HepG2 (cell line): ENCODE results near the gene EIF2AK2.

Source experiments
- ELF1 ChIP-seq: sonication (generic); formaldehyde crosslinking; IDR thresholded peaks from 2 replicates; pipeline ENCODE4 v1.4.0; 2020; ENCODE audit warnings: missing genetic modification reagents
- NCOA2 ChIP-seq: sonication (generic); formaldehyde crosslinking; IDR thresholded peaks from 2 replicates; pipeline ENCODE4 v1.8.0; 2022; ENCODE audit warnings: inconsistent platforms
- POLR2A ChIP-seq, 2 experiments: IDR thresholded peaks; 2 replicates each; pipeline ENCODE4 v1.6.1; 2011; ENCODE audit warnings: low read depth in 2 of 2, low read length in 2 of 2, mild to moderate bottlenecking in 1 of 2, moderate library complexity in 1 of 2; ENCODE audit not compliant: insufficient read depth in 1 of 2
- SP5 ChIP-seq: IDR thresholded peaks from 2 replicates; pipeline ENCODE4 v1.6.1; 2016; ENCODE audit warnings: low read depth, borderline replicate concordance
- TBP ChIP-seq: sonication (generic); formaldehyde crosslinking; IDR thresholded peaks from 2 replicates; pipeline ENCODE4 v1.5.0; 2020; ENCODE audit warnings: missing genetic modification reagents
- ZKSCAN5 ChIP-seq: sonication (generic); formaldehyde crosslinking; IDR thresholded peaks from 2 replicates; pipeline ENCODE4 v1.5.1; 2020; ENCODE audit warnings: mild to moderate bottlenecking, missing genetic modification reagents
- ZNF501 ChIP-seq: sonication (generic); formaldehyde crosslinking; IDR thresholded peaks from 2 replicates; pipeline ENCODE4 v1.5.1; 2020; ENCODE audit warnings: mild to moderate bottlenecking, moderate library complexity, missing genetic modification reagents
- ZNF577 ChIP-seq: sonication (generic); formaldehyde crosslinking; IDR thresholded peaks from 2 replicates; pipeline ENCODE4 v1.4.0; 2020; ENCODE audit warnings: mild to moderate bottlenecking, low read depth, missing genetic modification reagents, borderline replicate concordance
- TF ChIP-seq, protein P1 (sequence below), 2 experiments: IDR thresholded peaks; 2 replicates each; pipeline ENCODE4 v1.6.1; 2011 to 2012; ENCODE audit warnings: low read length in 2 of 2, borderline replicate concordance in 1 of 2, low read depth in 1 of 2, mild to moderate bottlenecking in 1 of 2, moderate library complexity in 1 of 2
- TF ChIP-seq, protein P2 (sequence below): IDR thresholded peaks from 2 replicates; pipeline ENCODE4 v1.6.1; 2016; ENCODE audit warnings: missing compliant biosample characterization, missing genetic modification reagents, borderline replicate concordance
- TF ChIP-seq, protein P3 (sequence below): sonication (generic); formaldehyde crosslinking; IDR thresholded peaks from 2 replicates; pipeline ENCODE4 v1.8.0; 2022; ENCODE audit warnings: missing genetic modification reagents, mild to moderate bottlenecking, inconsistent platforms, borderline replicate concordance

DNA sequence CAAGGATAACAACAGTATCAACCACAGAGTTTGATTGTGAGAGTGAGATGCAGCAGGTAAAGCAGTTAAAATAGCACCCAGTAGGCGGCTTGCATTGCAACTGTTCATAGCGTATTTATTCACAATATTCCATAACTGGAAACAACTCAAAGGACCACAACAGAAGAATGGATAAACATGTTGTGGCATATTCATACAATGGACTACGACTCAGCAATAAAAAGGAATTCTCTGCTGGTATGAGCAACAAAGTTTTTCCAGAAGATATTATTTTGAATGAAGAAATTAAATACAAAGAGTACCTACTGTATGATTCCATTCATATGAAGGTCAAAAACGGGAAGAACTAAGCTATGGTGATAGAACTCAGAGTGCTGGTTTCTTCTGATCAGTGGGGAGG, 47.3 kb downstream of the EIF2AK2 start:
- no peak for TF ChIP-seq NCOA2 (CRISPR knock-in tag)
- no peak for TF ChIP-seq SP5 (CRISPR knock-in tag)
- TF ChIP-seq, protein P1, sequence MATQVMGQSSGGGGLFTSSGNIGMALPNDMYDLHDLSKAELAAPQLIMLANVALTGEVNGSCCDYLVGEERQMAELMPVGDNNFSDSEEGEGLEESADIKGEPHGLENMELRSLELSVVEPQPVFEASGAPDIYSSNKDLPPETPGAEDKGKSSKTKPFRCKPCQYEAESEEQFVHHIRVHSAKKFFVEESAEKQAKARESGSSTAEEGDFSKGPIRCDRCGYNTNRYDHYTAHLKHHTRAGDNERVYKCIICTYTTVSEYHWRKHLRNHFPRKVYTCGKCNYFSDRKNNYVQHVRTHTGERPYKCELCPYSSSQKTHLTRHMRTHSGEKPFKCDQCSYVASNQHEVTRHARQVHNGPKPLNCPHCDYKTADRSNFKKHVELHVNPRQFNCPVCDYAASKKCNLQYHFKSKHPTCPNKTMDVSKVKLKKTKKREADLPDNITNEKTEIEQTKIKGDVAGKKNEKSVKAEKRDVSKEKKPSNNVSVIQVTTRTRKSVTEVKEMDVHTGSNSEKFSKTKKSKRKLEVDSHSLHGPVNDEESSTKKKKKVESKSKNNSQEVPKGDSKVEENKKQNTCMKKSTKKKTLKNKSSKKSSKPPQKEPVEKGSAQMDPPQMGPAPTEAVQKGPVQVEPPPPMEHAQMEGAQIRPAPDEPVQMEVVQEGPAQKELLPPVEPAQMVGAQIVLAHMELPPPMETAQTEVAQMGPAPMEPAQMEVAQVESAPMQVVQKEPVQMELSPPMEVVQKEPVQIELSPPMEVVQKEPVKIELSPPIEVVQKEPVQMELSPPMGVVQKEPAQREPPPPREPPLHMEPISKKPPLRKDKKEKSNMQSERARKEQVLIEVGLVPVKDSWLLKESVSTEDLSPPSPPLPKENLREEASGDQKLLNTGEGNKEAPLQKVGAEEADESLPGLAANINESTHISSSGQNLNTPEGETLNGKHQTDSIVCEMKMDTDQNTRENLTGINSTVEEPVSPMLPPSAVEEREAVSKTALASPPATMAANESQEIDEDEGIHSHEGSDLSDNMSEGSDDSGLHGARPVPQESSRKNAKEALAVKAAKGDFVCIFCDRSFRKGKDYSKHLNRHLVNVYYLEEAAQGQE (IDR thresholded peaks at IDR 0.05; ENCODE audit: borderline replicate concordance in 1 of 2, low read depth in 1 of 2, low read length in 2 of 2), result no peak
- TF ChIP-seq ZKSCAN5 (CRISPR knock-in tag), result no peak
- TF ChIP-seq, protein P2, sequence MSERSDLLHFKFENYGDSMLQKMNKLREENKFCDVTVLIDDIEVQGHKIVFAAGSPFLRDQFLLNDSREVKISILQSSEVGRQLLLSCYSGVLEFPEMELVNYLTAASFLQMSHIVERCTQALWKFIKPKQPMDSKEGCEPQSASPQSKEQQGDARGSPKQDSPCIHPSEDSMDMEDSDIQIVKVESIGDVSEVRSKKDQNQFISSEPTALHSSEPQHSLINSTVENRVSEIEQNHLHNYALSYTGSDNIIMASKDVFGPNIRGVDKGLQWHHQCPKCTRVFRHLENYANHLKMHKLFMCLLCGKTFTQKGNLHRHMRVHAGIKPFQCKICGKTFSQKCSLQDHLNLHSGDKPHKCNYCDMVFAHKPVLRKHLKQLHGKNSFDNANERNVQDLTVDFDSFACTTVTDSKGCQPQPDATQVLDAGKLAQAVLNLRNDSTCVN (CRISPR knock-in tag), result no peak
- no peak for TF ChIP-seq ELF1
- no peak for TF ChIP-seq ZNF577
- TF ChIP-seq, protein P3, sequence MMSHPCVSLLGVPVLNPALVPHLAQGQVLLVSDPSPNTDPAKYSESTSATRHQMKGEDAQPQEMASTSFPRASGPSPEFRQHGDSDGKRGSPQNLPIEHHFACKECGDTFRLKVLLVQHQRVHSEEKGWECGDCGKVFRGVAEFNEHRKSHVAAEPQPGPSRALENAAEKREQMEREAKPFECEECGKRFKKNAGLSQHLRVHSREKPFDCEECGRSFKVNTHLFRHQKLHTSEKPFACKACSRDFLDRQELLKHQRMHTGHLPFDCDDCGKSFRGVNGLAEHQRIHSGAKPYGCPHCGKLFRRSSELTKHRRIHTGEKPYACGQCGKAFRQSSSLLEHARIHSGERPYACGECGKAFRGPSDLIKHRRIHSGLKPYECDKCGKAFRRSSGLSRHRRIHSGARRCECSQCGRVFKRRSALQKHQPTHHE (CRISPR knock-in tag), result no peak
- TF ChIP-seq ZNF501 (CRISPR knock-in tag), result no peak
- TF ChIP-seq POLR2A (IDR thresholded peaks at IDR 0.05; ENCODE audit: insufficient read depth in 1 of 2, low read depth in 2 of 2, low read length in 2 of 2), result no peak
- TF ChIP-seq TBP, result no peak
